ENCODE measurements around the gene OR5M11.
"Not testable (repeated sequence)": the region's sequence is repeated elsewhere in the genome, so short reads cannot be mapped to it uniquely, and the experiment has no call there.

GRCh38 chr11:56554691-56555090 is 11.6 kb upstream of the OR5M11 start:
- TF ChIP-seq CTCF (conservative IDR thresholded peaks at IDR 0.05; ENCODE audit: low read depth, low read length); EZH2 (IDR thresholded peaks at IDR 0.05; ENCODE audit: borderline replicate concordance, low read depth, low read length, poor library complexity, severe bottlenecking): not testable (repeated sequence)

Measured in A673 (cell line).